GM19395 (cell line): ENCODE data around the gene DOCK1.

Experiments
- ATAC-seq: cut with Tn5 transposase; IDR thresholded peaks from one replicate; pipeline ENCODE4 v1.9.1; 2021; ENCODE audit warnings: mild to moderate bottlenecking, moderate library complexity; ENCODE audit not compliant: unreplicated experiment

Gene DOCK1

GRCh38 chr10:127068485-127068884 is 163.3 kb downstream of the DOCK1 start:
- no peak for ATAC-seq

- no peak for ATAC-seq
Measured at GRCh38 chr10:127069436-127069835, 164.2 kb downstream of the DOCK1 start.

DNA sequence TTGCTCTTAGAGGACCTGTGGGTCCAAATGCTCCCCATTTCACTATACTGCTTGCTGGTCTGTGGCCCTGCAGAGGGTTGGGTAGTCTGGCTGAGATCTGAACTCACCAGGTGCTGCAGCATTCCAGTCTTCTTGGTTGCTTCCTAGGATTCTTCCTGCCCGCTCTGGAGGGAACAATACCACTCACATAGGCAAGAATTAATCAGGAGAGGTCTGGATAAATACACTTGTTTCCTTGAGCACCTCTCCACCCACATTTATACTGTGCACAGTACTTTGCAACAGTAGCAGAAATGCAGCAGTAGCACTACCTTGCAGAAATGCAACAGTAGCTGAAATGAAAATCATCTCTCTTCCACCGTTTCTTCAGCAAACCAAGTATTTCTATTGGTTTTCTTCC is 165.9 kb downstream of the DOCK1 start:
- no peak for ATAC-seq

GRCh38 chr10:127073666-127074065 is 168.4 kb downstream of the DOCK1 start:
- ATAC-seq = no peak

DNA sequence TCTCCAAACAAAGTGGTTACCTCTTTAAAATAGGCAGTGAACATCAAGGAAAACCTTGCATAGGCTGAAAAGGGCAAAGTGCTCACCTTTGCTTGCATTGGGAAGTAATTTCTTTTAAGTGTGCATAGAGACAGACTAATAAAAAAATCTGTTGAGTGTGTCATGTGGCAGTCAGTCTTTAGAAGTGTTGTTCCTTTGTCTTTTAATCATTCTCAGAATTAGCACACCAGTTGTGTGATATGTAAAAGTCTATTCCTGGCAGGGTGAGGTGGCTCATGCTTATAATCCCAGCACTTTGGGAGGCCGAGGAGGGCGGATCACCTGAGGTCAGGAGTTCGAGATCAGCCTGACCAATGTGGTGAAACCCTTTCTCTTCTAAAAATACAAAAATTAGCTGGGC is 174.2 kb downstream of the DOCK1 start:
- no peak for ATAC-seq

- ATAC-seq = no peak
Measured at GRCh38 chr10:127080317-127080716, 175.1 kb downstream of the DOCK1 start.

GRCh38 chr10:127081851-127082345 is 176.7 kb downstream of the DOCK1 start:
- ATAC-seq = no peak

GRCh38 chr10:127082651-127083050 is 177.4 kb downstream of the DOCK1 start:
- ATAC-seq = no peak

DNA sequence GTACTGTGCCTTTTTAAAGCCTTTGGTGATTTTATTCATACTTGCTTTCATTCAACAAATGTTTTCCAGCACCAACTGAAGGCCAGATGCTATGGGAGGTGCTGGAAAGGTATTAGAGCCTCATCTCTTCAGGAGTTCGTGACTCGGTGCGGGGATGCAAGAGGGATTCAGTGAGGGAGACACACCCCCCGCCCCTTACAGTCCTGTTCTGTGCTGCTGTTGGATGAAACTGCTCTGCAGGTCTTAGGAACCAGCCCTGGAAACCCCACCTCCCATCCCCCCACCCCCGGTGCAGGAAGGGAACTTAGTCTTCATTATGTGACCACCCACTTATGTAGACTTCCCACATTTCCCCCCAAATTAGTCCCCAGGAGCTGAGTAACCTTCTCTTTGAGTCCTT is 180.7 kb downstream of the DOCK1 start:
- no peak for ATAC-seq

DNA sequence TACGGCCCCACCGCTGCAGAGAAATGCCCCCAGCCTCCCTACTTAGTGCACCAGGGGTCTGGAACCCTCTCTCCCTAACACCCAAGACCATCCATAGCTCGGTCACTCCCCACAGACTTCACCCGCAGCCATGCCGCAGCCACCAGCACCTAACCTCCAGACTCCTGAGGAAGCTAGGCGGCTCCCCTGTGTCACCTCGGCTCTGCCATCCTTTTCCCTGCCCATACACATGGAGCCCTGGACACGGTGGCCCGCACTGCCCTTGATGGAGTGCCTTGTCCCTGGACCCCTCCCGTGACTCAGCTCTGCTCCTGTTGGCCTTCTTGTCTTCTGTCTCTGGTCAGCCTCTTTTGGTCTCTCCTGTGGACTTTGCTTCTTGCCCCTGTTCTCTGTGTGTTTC is 183.7 kb downstream of the DOCK1 start:
- ATAC-seq = no peak

DNA sequence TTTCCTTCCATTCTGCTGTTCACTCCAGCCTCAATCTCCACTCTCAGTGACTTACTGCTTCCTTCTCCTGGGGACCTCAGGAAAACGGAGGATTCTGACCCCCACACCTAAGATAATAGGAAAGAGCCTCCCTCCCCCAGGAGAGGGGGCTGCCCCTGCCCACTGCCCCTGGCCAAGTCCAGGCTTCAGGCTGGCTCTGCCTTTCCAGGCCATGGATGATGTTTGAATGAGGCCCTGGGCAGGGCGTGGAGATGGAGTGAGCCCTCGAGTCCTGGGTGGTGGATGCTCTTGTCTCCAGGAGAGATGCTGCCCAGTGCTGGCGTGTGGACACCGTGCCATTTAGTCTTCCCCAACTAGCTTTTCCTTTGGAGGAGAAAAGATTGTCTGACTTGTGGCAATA is 184.2 kb downstream of the DOCK1 start:
- ATAC-seq = no peak

- no peak for ATAC-seq
Measured at GRCh38 chr10:127090138-127090537, 184.9 kb downstream of the DOCK1 start.

DNA sequence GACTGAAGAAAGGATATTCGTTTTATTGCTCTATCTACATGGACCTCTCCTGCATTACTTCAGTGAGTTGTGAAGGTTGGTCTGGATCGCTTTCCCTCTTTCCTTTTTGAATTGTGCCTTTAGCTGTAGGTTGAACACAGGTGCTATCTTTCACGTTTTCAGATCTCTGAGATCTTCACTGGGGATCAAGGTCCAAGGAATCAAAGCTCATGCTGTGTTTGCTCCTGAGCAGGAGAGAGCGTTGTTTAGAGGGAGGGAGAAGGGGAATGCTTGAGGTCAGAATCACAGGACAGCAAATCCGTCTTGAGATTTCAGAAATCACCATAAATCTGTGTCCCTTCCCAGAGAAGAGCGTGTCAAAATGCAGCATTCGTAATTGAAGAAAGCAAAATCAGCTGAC is 186.1 kb downstream of the DOCK1 start:
- ATAC-seq = no peak

- no peak for ATAC-seq
Measured at GRCh38 chr10:127092916-127093315, 187.7 kb downstream of the DOCK1 start.

DNA sequence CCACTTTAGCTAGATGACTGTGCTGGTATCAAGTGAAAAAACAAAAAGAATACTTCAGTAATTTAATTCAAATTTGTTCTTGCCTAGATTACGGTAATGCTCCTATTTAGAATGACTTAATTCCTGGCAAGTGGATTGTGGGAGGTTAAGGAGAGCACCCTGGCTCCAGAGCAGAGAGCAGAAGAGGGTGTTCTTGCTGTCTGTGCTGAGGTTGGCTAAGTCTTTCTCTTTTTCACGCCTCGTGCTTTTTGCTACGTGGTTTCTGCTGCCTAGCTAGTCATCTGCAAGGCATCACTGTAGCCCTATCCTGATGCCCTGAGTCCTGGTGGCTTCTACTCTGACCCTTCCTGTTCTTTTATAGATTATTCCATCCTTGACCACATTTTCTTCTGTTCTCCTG is 189.8 kb downstream of the DOCK1 start:
- ATAC-seq = no peak

DNA sequence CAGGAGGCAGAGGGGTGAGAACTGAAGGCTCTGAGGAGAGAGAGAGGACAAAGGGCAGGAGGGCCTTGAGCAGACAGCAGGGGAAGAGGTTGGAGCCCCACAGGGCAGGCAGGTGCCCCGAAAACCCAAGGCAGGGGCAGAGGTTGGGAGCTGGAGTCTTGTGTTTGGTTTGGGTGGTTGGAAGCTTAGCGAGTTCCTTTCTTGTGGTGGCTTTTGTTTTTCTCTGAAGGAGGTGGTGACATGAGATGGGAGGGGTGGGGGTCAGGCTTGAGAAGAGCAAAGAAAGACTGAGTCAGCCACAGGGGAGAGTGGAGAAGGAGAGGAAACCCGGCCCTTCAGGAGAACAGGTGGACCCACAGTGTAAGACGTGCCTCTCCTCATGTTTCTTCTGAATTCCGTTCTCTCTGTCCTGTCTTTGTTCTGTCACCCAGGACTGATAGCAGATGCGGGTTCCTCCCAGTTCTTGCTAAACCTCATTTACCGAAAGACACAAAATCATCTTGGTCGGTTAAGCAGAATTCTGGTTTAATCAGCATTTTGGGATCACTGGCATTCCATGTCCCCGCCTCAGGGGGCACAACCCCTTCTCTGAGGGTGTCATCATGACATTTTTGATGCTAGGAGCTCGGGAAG is 195.9 kb downstream of the DOCK1 start:
- ATAC-seq = no peak

DNA sequence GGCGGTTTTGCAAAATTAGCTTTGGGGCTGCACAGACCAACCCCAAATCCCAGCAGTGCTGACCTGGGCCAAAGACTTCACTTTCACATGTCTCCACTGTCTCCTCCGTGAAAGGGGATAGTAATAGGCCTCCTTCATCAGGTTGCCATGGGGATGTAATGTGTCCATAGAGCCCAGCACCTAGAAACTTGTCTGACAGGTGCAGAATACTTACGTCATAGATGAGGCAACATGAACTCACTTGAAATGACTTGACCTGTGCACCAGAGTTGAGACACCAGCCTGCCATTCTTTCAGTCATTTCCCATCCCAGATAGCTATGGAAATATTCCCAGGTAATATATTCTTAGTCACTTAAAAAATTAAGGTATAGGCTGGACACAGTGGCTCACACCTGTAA is 196.9 kb downstream of the DOCK1 start:
- ATAC-seq = no peak

DNA sequence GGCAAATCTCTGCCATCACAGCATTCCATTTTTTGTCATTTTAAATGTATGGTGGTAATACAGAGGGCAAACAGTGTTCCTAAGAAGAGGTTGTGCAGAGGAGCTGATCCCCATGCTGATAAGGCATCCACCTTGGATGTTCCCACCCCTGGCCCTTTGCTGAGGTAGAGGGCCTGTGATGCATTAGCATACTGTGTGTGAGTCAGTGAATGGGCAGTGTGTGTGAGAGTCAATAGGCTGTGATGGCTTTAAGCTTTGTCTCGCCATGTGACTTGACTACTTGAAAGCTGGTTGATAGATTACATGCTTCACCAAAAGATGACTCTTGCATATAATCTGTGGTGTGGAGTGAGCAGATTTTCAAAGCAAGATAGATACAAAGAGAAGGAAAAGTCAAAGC is 209.9 kb downstream of the DOCK1 start:
- ATAC-seq = no peak

GRCh38 chr10:127117125-127117524 is 211.9 kb downstream of the DOCK1 start:
- ATAC-seq = no peak

GRCh38 chr10:127118034-127118433 is 212.8 kb downstream of the DOCK1 start:
- no peak for ATAC-seq

DNA sequence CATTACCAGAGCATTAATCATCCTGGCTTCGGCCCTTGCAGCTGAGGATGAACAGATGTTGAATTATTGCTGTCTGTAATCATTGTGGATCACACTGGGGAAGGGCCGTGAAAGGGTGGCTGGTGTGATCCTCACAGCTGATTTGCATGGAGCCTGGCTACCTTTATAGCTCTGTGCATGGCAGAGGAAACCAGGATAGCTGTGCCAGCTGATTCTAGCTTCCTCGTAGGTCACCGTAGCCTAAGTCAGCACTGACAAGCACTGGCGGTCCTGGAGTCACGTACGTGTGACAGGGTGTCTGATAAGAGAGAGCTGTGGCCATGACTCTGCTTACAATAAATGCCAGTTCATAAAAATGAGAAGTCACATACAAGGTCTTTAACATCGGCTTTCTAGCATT is 214.7 kb downstream of the DOCK1 start:
- ATAC-seq = no peak

GRCh38 chr10:127122831-127123230 is 217.6 kb downstream of the DOCK1 start:
- ATAC-seq = no peak

DNA sequence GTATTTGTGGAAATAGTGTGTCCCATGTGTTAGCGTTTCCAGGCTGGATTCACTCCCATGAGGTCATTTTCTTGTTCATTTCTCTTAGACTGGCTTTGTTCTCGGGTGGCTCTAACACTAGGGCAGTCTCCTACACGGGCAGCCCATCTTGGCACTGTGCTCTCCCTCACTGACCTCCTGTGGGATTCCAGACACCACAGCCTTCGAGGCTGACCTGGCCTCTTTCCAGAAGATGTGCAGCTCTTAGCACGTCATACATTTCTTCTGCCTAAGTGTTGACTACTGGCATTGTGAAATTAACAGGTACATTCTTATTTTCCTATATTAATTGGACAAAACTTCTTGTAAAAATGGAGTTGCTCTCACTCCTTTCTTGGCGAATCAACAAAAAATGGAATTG is 218.4 kb downstream of the DOCK1 start:
- ATAC-seq = no peak
